Panc1 (cell line): ENCODE measurements around the gene BTBD9. TPM values are rescaled to one million over a fixed set of nuclear protein-coding genes. Genes with fewer than 3 reads are reported as not detected.

ENCODE experiments used
- ATAC-seq: fragments of 200-7000 bp; cut with Tn5 transposase; 2 replicates; pipeline ENCODE4 v1.9.1; 2020; ENCODE audit warnings: mild to moderate bottlenecking, moderate library complexity
- BruUV-seq: library from RNA; stranded (reverse); fragments of 400-500 nt; replicated peaks from 2 replicates; lab custom pipeline; 2021; lab: Mats Ljungman, UMichigan
- CTCF ChIA-PET: fragments of 300-600 bp; sonication (Branson Sonifier 250); formaldehyde crosslinking; loops from one replicate; lab custom pipeline; 2022; ENCODE audit warnings: antibody characterized with exemption; lab: Charles Lee
- POLR2A ChIA-PET: fragments of 300-600 bp; sonication (Branson Sonifier 250); formaldehyde crosslinking; loops from one replicate; lab custom pipeline; 2022; ENCODE audit warnings: antibody characterized with exemption; lab: Charles Lee
- DNase-seq: peaks from one replicate; pipeline ENCODE4 v3.0.0-alpha.2; 2010; ENCODE audit warnings: low read depth, low spot score
- H3K27ac ChIP-seq: 2 replicates; pipeline ENCODE4 v1.5.1; 2011; ENCODE audit warnings: mild to moderate bottlenecking, low read length, inconsistent platforms
- H3K27me3 ChIP-seq: fragments of 200-500 bp; sonication (Bioruptor generic); 2 replicates; pipeline ENCODE4 v1.6.0; 2014; ENCODE audit warnings: low read length, inconsistent platforms; ENCODE audit not compliant: control insufficient read depth, insufficient read depth
- H3K36me3 ChIP-seq: fragments of 200-500 bp; sonication (Bioruptor generic); 2 replicates; pipeline ENCODE4 v1.5.1; 2014; ENCODE audit warnings: inconsistent platforms, mild to moderate bottlenecking, low read length, moderate library complexity; ENCODE audit not compliant: control insufficient read depth, insufficient read depth
- H3K4me1 ChIP-seq: 2 replicates; pipeline ENCODE4 v1.5.1; 2011; ENCODE audit warnings: inconsistent platforms, mild to moderate bottlenecking, low read length, moderate library complexity; ENCODE audit not compliant: control insufficient read depth, insufficient read depth
- H3K4me3 ChIP-seq, 2 experiments: 2 replicates each; pipeline ENCODE4 v1.5.1; 2011 to 2012; ENCODE audit warnings: low read depth in 2 of 2, low read length in 2 of 2, mild to moderate bottlenecking in 2 of 2, inconsistent platforms in 1 of 2, moderate library complexity in 1 of 2
- H3K9me3 ChIP-seq: fragments of 200-500 bp; sonication (Bioruptor generic); 2 replicates; pipeline ENCODE4 v1.5.1; 2014; ENCODE audit warnings: low read depth, mild to moderate bottlenecking, inconsistent platforms, low read length, moderate library complexity; ENCODE audit not compliant: control insufficient read depth, insufficient read depth
- CTCF ChIP-seq: fragments of 450-650 bp; IDR thresholded peaks from 2 replicates; pipeline ENCODE4 v1.5.1; 2017; ENCODE audit warnings: mild to moderate bottlenecking
- POLR2AphosphoS5 ChIP-seq: IDR thresholded peaks from 2 replicates; pipeline ENCODE4 v1.6.1; 2012; ENCODE audit warnings: mild to moderate bottlenecking, low read depth, low read length, moderate library complexity
- REST ChIP-seq, 2 experiments: IDR thresholded peaks; 2 replicates each; pipeline ENCODE4 v1.6.1; 2011 to 2012; ENCODE audit warnings: low read depth in 2 of 2, control low read depth in 1 of 2, low read length in 1 of 2, mild to moderate bottlenecking in 1 of 2, moderate library complexity in 1 of 2; ENCODE audit not compliant: insufficient read depth in 1 of 2
- SIN3A ChIP-seq: IDR thresholded peaks from 2 replicates; pipeline ENCODE4 v1.6.1; 2012; ENCODE audit warnings: low read depth, mild to moderate bottlenecking, low read length, moderate library complexity, borderline replicate concordance; ENCODE audit not compliant: insufficient read depth
- TCF7L2 ChIP-seq: IDR thresholded peaks from 2 replicates; pipeline ENCODE4 v1.6.1; 2011; ENCODE audit warnings: mild to moderate bottlenecking, low read depth, low read length, inconsistent platforms
- in situ Hi-C: cut with HindIII; loops from 2 replicates; pipeline ENCODE4 v1.10.0; 2016; ENCODE audit warnings: low sequenced_read_pairs, low pct_unique_long_range_greater_than_20kb
- intact Hi-C: fragments of 100-400 bp; cut with micrococcal nuclease; formaldehyde crosslinking; loops from one replicate; pipeline ENCODE4 v1.10.0; 2022; ENCODE audit not compliant: unreplicated experiment
- total RNA-seq: library from RNA; stranded (reverse); gene quantifications from one replicate; pipeline ENCODE4 v1.2.1, GENCODE V29; 2021; ENCODE audit not compliant: unreplicated experiment

BTBD9 gene
- total RNA-seq, 1 experiment from 2014 or later, result 12.8 TPM

GRCh38 chr6:38141716-38142115, 498.0 kb downstream of the BTBD9 start:
- ChIA-PET CTCF (no interaction called here), POLR2A (no interaction called here)
- intact Hi-C loops (no loop called here), in situ Hi-C loops (no loop called here)
- H3K27ac ChIP-seq, result no peak overlapping the region
- no peak overlapping the region for H3K4me3 ChIP-seq
- no peaks in the 10 kb centered on the region for H3K4me1 ChIP-seq
- H3K9me3 ChIP-seq, result no peaks in the 10 kb centered on the region
- TF ChIP-seq REST (IDR thresholded peaks at IDR 0.05; ENCODE audit: insufficient read depth in 1 of 2, low read depth in 2 of 2, low read length in 1 of 2), result no peak
- no peak for TF ChIP-seq POLR2AphosphoS5
- no peak for TF ChIP-seq CTCF
- no peak for TF ChIP-seq TCF7L2
- no peak for TF ChIP-seq SIN3A
- H3K36me3 ChIP-seq, result no peaks in the 10 kb centered on the region
- BruUV-seq, result no TSS peak
- H3K27me3 ChIP-seq, result no peaks in the 10 kb centered on the region
- DNase-seq, result no peak
- no peak for ATAC-seq

- H3K9me3 ChIP-seq, result no peaks in the 10 kb centered on the region
- intact Hi-C loops, result no loop called here
- no peak for DNase-seq
- H3K27me3 ChIP-seq, result no peaks in the 10 kb centered on the region
- H3K4me1 ChIP-seq, result no peaks in the 10 kb centered on the region
- in situ Hi-C loops, result no loop called here
- no peak overlapping the region for H3K27ac ChIP-seq
- H3K36me3 ChIP-seq, result no peaks in the 10 kb centered on the region
- H3K4me3 ChIP-seq, result no peak overlapping the region
- BruUV-seq, result no TSS peak
- no peak for ATAC-seq
- ChIA-PET POLR2A (no interaction called here), CTCF (no interaction called here)
- no peak for TF ChIP-seq REST (IDR thresholded peaks at IDR 0.05; ENCODE audit: insufficient read depth in 1 of 2, low read depth in 2 of 2, low read length in 1 of 2)
- no peak for TF ChIP-seq TCF7L2
- no peak for TF ChIP-seq SIN3A
- no peak for TF ChIP-seq POLR2AphosphoS5
- no peak for TF ChIP-seq CTCF
Observed at GRCh38 chr6:38141085-38141484, 498.6 kb downstream of the BTBD9 start.
